Inferior parietal cortex (tissue), 1 donor: ENCODE measurements around the gene PFDN4.
"Not testable (repeated sequence)": the region's sequence is repeated elsewhere in the genome, so short reads cannot be mapped to it uniquely, and the experiment has no call there.

Experiments
- DNase-seq: peaks from one replicate; pipeline ENCODE4 v3.0.0-alpha.2; 2016; ENCODE audit errors: extremely low spot score

PFDN4 gene

DNA sequence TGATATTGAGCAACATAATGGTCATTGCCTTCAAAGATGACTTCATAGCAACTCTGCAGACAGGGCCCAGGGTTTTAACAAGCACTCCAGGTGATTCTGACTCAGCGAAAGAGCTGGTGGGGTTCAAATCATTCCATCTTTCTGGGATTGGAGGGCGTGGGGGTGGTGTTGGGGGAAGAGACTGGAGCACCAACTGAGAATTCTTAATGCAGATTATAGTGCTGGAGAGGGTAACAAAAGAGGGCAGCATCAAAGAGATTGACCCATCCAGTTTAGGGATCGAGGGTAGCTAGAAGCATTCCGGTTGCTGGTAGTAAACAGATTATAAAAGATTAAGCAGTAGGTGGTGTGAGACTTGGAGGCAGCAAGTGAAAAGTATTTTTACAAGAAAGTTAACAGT lies 15.9 kb downstream of the PFDN4 start:
- DNase-seq, result no peak

GRCh38 chr20:54224642-54225041 lies 16.8 kb downstream of the PFDN4 start:
- not testable (repeated sequence) for DNase-seq

- no peak for DNase-seq
Measured at GRCh38 chr20:54227241-54227640, 19.4 kb downstream of the PFDN4 start.

DNA sequence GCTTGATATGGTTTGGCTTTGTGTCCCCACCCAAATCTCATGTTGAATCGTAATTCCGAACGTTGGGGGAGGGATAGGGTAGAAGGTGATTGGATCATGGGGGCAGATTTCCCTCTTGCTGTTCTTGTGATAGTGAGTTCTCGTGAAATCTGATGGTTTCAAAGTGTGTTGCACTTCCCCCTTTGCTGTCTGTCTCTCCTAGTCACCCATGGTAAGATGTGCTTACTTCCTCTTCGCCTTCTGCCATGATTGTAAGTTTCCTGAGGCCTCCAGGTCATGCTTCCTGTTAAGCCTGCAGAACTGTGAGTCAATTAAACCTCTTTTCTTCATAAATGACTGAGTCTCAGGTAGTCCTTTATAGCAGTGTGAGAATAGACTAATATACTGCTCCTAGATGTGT lies 19.9 kb downstream of the PFDN4 start:
- no peak for DNase-seq

- no peak for DNase-seq
Measured at GRCh38 chr20:54228841-54229240, 21.0 kb downstream of the PFDN4 start.

DNA sequence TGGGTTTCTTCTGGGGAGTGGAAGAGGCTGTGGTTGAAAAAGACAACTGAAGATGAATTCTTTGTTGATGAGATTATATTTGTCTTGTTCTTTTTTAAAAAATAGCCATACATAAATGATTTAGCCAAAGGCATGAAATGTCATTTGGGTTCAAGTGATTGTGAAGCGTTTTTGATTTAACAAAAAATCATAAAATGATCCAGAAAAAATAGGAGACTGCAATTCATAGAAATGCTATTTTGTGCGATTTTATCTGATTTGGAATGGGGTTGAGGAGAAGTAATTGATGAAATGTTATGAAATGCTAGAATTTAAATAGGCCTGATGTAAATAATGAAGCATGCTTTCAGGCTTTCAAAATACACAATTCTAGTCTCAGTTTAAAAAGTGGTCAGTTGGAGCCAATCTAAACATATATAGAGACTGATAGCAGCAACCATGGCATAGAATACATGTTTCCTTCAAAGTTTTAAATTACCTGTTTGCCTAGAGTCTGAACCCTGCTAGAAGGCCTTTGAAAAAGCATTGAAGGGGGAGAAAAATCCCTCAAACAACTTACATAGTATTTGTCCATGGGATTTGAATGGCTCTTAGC lies 21.8 kb downstream of the PFDN4 start:
- DNase-seq, result no peak

- DNase-seq, result no peak
Measured at GRCh38 chr20:54231036-54231435, 23.1 kb downstream of the PFDN4 start.

DNA sequence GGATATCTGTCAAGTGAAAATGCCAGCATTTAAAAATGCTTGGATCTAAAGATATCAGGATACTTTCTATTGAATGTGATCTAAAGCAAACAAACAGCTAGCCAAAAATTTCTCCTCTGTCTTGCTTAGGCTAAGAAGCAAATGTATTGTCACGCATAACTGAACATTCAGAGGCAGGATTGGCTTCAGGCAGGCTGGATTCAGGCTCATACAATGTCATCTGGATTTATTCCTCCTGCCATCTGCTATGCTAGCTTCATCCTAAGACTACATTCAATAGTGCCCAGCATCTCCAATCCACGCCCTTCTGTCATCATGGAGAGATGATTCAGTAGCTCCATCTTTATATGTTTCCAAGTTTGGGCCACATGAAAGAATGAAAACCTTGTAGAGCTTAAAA lies 27.1 kb downstream of the PFDN4 start:
- DNase-seq, result no peak

DNA sequence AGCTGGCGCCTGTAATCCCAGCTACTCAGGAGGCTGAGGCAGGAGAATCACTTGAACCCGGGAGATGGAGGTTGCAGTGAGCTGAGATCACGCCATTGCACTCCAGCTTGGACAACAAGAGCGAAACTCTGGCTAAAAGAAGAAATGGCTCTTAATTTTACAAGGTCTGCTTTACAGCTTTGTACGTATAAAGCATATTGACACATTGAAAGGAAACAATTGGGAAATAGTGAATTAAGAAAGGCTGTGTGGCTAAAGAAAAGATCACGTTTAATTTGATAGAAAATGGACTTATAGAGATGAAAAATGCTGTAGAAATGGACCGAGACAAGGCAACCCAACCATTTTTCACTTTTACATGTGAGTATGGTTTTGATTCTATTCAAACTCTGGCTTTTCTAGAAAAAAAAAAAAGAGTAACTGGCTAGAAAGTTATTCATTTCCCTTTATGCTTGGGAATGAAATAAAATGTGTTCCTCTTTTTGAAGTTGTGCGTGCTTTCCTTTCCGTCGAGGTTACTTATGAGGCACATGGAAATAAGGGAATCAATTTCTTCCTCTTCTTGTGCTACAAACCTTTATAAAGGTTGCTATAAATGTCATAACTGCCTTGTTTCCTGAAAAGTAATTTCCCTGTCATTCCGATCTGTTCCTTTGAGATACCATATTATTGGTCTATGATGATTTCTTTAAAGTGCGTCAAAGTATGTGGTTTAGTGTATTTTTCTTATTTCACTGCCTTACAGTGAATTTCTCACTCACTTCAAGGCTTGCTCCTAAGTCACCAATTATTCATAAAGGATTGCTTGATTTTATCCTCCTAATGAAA lies 29.4 kb downstream of the PFDN4 start:
- DNase-seq, result no peak

DNA sequence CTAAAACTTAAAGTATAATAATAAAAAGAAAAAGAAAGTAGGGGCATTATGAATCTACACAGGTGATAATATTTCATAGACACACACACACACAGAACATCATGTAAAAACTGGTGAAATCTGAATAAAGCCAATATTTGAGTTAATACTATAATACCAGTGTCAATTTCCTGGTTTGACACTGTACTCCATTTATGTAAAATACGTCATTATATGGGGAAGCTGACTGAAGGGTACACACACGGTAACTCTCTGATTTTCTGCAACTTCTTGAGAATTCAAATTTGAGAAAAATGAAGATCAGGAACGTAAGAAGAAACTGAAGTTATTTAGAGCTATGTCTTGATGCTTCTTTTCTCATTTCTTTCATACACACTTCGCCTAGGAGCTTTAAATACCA lies 36.2 kb downstream of the PFDN4 start:
- no peak for DNase-seq

- DNase-seq, result not testable (repeated sequence)
Measured at GRCh38 chr20:54248705-54249104, 40.8 kb downstream of the PFDN4 start.

DNA sequence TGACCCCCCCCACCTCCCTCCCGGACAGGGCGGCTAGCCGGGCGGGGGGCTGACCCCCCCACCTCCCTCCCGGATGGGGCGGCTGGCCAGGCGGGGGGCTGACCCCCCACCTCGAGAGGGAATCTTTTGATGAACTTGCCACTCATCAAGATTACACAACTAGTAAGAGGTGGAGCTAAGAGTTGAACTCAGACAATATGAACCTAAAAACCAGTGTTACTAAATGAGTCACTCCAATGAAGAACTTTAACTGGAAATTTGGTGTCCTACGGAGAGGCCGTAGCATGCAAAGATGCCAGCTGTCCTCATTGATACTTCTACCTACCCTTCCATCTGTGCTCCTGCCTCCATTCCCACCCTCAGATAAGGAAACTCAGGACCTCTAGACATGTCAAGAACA lies 42.8 kb downstream of the PFDN4 start:
- no peak for DNase-seq

DNA sequence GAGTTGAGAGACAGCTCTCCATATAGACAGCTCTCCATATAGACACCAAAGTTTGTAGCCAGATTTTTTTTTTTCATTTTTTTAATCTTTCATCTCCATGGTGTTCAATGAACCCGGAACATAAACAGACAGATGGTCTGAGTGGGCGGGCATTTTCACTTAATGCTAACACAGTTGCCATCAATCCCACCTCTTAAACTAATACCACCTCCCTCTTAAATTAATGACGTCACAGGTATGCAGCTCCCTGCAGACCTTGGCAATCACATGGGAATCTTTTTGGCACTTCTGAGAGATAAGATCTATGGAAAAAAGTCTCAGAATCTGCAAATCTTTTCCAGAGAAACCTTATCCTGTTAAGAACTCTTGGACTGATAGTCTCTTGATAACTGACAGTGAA lies 43.2 kb downstream of the PFDN4 start:
- DNase-seq, result no peak

DNA sequence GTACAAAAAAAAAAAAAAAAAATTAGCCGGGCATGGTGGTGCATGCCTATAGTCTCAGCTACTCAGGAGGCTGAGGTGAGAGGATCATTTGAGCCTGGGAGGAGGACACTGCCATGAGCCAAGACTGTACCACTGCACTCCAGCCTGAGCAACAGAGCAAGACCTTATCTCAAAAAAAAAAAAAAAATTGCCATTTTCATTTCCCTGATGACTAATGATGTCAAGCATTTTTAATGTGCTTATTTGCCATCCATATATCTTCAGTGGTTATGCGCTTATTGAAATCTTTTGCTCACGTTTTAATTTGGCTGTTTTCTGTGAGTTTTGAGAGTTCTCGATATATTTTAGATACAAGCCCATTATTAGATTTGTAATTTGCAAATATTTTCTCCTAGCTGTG lies 46.7 kb downstream of the PFDN4 start:
- DNase-seq, result no peak

GRCh38 chr20:54255157-54255556 lies 47.3 kb downstream of the PFDN4 start:
- no peak for DNase-seq

- DNase-seq, result no peak
Measured at GRCh38 chr20:54256202-54256601, 48.3 kb downstream of the PFDN4 start.

- no peak for DNase-seq
Measured at GRCh38 chr20:54257071-54257816, 49.4 kb downstream of the PFDN4 start.

DNA sequence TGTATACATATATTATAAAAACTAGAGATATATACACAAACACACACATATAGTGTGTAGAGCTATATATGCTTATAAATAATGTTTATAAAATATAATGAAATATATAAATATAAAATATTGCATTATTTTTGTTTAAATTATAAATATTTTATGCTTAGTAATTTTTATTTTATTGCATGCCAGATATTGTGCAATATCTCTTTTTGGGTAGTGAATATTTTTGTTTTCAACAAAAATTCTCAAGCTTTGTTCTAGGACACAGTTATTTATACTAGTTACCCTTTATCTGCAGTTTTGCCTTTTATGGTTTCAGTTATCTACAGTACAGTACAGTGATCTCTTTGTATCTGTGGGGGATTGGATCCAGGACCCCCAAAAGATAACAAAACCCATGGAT lies 52.2 kb downstream of the PFDN4 start:
- DNase-seq, result no peak

DNA sequence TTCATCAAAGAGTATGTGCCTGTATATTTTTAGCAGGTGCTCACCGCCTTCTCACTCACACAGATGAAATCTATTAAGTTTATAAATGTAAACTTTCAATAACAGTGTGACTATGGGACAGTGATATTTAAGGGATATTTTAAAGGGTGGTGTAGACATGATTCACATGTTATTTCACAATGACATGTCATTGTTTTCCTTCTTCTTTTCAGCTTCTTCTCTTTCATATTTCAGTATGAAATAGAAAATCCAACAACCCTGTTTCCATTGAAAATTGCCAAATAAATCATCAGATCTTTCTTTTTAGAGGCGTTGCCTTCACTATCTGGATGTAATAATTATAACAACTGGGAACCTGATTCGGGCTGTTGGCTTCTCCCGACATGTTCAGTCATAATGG lies 54.8 kb downstream of the PFDN4 start:
- no peak for DNase-seq

DNA sequence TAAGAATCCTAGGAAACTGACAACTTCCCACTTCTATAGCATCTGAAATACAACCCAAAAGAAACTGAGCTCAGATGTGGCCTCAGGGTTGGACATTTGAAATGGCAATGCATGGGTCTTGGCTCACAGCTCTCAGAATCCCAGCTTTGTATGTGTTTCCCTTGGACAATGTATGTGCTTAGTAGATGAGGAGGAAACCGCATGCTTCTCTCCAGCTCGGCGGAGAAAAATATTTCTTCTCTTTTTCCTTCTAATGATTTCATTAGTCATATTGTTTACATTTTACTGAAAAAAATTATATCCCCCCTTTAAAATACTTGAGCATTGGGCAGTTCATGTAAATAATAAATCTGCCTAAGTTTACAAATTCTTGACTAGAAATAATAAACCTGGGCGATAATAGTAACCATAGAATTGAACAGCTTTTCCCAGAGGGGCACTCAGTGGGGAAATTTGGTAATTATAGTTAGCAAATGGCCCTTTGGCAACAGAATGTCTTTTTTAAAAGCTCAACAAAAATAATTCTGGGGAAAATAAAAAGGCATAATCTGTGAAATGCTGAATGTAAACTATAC lies 55.3 kb downstream of the PFDN4 start:
- no peak for DNase-seq

DNA sequence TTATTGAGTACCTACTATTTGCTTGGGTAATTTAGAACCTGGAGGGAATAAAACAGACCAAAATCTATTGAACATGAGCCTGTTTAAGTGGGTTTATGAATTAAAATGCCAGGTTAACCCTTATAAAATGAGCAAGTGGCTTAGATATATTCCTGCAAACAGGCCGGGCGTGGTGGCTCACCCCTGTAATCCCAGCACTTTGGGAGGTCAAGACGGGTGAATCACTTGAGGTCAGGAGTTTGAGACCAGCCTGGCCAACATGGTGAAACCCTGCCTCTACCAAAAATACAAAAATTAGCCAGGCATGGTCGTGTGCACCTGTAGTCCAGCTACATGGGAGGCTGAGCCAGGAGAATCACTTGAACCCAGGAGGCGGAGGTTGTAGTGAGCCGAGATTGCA lies 57.9 kb downstream of the PFDN4 start:
- not testable (repeated sequence) for DNase-seq

- DNase-seq, result no peak
Measured at GRCh38 chr20:54266844-54267243, 59.0 kb downstream of the PFDN4 start.
